Fibroblast of villous mesenchyme (primary cell): ENCODE measurements around the gene C1orf159. TPM values are rescaled to one million over a fixed set of nuclear protein-coding genes. Genes with fewer than 3 reads are reported as not detected.
"Not testable (repeated sequence)": the region's sequence is repeated elsewhere in the genome, so short reads cannot be mapped to it uniquely, and the experiment has no call there.

Experiments
- DNase-seq: peaks from one replicate; pipeline ENCODE4 v3.0.0-alpha.2; 2010; ENCODE audit warnings: low read depth
- H3K4me3 ChIP-seq: 2 replicates; pipeline ENCODE4 v1.5.1; 2011; ENCODE audit warnings: low read depth, mild to moderate bottlenecking, low read length
- CTCF ChIP-seq: IDR thresholded peaks from 2 replicates; pipeline ENCODE4 v1.5.1; 2012; ENCODE audit warnings: low read depth, mild to moderate bottlenecking, low read length; ENCODE audit not compliant: insufficient read depth
- total RNA-seq: library from RNA; depleted of rRNA; stranded (reverse); fragments of >200 nt; gene quantifications from 2 replicates; pipeline ENCODE4 v1.2.3, GENCODE V29; 2012

Gene C1orf159
- total RNA-seq, 1 donor = 6.5 TPM

- H3K4me3 ChIP-seq = peak overlapping the region; percentile 57
- no peak for DNase-seq
- TF ChIP-seq CTCF = no peak
These were observed 57.6 kb downstream of the C1orf159 start for GRCh38 chr1:1058088-1058905.

GRCh38 chr1:1057769-1058087 is 58.2 kb downstream of the C1orf159 start:
- not testable (repeated sequence) for H3K4me3 ChIP-seq, DNase-seq

- H3K4me3 ChIP-seq = no peak overlapping the region
- no peak for DNase-seq
- TF ChIP-seq CTCF = no peak
These were observed 59.8 kb downstream of the C1orf159 start for GRCh38 chr1:1055841-1056736.

- DNase-seq = no peak
- no peak overlapping the region for H3K4me3 ChIP-seq
- TF ChIP-seq CTCF = no peak
These were observed 60.9 kb downstream of the C1orf159 start for GRCh38 chr1:1054971-1055370.

GRCh38 chr1:1054099-1054700 is 61.7 kb downstream of the C1orf159 start:
- no peak overlapping the region for H3K4me3 ChIP-seq
- TF ChIP-seq CTCF = no peak
- DNase-seq = no peak

- no peak for DNase-seq
- no peak for TF ChIP-seq CTCF
These were observed 62.2 kb downstream of the C1orf159 start for GRCh38 chr1:1053682-1054081.

GRCh38 chr1:1053022-1053421 is 62.9 kb downstream of the C1orf159 start:
- no peak for DNase-seq
- H3K4me3 ChIP-seq = no peak overlapping the region
- no peak for TF ChIP-seq CTCF

More at GRCh38 chr1:1053682-1054081, 62.2 kb downstream of the C1orf159 start:
- H3K4me3 ChIP-seq = no peak overlapping the region
